Lung microvascular endothelial cell (primary cell): ENCODE data around the gene PVALEF. TPM values are rescaled to one million over a fixed set of nuclear protein-coding genes. Genes with fewer than 3 reads are reported as not detected.

ENCODE experiments used
- DNase-seq, 2 donors: peaks; one replicate each; pipeline versions ENCODE4 v3.0.0 to v3.0.0-alpha.2; 2010; ENCODE audit warnings: low read depth in 2 of 2
- total RNA-seq: library from RNA; depleted of rRNA; stranded (reverse); fragments of >200 nt; gene quantifications from 2 replicates; pipeline ENCODE4 v1.2.1, GENCODE V29; 2014

The PVALEF gene
- total RNA-seq, 1 donor from 2014 or later = not detected

DNA sequence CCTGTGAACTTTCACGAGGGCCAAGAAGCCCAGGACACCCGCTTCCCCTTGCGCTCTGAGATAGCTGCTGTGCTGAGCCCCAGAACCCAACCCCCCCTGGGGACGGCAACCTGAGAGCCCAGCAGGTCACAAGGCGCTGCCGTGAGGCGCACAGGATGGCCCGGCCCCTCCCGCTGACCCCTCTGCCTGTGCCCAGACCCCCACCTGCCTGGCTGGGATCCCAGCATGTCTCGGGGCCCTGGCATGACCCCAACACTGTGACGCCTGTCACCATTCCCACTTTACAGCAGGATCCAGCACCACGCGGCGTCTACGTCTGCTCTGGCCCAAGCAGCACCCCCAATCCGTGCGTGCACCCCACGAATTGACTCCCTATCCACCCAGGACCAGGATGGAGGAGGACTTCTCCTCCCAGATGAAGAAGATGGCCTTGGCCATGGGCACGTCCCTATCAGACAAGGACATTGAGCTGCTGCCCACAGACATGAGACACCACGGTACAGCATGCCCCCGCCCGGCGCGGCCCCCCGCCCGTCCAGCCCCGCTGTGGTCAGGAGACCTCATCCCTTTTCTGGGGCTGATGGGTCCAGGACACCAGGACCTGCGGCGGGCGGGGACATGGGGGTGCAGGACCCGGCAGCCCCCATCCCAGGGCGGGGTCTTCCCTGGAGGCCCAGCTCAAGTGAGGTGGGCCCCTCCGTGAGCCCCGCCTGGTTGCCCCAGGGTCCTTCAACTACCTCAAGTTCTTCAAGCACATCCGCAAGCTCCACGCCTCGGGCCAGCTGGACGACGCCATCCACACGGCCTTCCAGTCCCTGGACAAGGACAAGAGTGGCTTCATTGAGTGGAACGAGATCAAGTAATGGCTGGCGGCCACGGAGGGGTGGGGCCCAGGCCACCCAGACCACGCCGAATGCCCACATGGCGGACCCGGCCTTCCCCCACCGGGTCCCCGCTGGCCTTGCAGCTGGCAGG, 15.8 kb downstream of the PVALEF start:
- DNase-seq = no peak

DNA sequence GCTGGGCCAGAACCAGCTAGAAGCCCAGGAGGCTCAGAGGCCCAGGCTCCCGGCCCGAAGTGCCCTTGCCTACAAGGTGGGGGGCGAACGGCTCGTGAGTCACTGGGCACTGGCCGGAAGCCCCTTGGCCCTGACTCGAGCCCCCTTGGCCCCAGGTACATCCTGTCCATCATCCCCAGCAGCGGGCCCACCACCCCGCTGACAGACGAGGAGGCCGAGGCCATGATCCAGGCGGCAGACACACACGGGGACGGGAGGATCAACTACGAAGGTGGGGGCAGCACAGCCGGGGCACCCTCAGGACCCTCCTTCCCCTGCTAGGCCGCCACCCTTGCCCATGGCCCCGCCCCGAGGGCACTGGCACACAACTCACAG, 16.5 kb downstream of the PVALEF start:
- DNase-seq = no peak

GRCh38 chr17:81182596-81182995, 17.3 kb downstream of the PVALEF start:
- DNase-seq = no peak

DNA sequence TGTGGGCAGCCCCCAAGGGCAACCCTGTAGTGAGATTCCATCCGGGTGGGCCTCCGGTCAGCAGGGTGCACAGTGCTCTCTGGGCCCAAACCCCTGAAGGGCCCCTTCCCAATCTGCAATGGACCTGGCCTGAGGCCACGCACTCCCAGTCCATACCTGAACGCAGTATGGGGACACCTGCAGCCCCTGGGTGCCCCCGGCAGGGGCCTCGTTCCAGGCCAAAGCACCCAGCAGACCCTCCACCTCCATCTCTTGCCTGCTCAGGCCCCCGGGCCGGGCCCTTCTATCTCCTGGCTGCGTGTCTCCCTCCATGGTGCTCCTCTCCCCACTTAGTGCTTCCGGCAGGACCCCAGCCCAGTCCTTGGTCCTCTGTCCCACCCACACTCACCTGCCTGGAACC, 18.0 kb downstream of the PVALEF start:
- no peak for DNase-seq

DNA sequence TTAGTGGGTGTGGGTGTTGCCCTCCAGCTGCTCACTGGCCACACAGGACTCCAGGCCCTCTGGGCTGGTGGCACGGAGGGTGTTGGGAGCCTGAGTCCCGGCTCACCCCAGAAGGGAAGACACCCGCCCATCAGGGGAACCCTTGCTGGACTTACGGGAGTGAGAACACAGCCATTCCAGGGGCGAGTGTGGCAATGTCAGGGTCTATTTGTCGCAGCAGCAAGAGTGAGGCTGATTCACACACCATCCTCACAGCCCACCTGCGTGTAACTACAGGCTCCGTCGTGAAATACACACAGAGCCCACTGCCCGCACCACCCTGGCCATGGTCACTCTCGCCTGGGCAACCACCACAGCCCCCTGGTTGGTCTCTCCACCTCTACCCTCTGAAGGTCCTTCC, 18.5 kb downstream of the PVALEF start:
- DNase-seq = no peak

- no peak for DNase-seq
Observed at GRCh38 chr17:81184555-81184954, 19.2 kb downstream of the PVALEF start.

DNA sequence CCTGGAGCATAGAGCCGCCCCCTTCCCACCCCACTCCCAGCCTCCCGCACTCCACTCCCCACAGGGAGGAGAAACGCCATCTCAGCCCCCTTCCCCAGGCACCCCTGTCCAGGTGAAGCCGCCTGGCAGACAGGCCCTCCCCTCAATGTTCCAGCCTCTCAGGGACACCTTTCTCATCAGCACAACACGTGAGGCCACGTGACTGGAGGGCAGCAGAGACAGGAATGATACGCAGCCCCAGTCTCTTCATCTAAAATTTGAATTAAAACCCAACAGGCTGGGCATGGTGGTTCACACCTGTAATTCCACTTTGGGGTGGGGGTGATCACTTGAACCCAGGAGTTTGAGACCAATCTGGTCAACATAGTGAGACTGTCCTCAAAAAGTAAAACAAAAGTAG, 20.9 kb downstream of the PVALEF start:
- no peak for DNase-seq

DNA sequence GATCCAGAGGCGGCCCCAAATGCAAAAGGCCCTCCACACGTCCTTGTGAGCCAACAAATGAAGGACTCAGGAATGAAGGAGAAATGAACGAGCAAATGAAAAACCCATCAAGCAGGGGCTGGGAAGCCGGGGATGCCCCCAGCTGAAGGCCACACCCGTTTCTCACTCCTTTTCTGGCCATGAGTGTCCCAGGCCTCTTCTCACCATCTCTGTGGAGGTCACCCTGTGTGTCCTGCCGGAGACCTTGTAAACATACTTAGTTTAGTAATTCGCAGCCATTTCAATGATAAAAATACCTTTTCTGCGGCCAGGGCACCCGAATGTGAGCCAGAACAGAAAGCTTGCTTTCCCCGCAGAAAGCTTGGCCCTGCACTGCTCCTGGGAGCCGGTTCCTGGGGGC, 21.8 kb downstream of the PVALEF start:
- no peak for DNase-seq

DNA sequence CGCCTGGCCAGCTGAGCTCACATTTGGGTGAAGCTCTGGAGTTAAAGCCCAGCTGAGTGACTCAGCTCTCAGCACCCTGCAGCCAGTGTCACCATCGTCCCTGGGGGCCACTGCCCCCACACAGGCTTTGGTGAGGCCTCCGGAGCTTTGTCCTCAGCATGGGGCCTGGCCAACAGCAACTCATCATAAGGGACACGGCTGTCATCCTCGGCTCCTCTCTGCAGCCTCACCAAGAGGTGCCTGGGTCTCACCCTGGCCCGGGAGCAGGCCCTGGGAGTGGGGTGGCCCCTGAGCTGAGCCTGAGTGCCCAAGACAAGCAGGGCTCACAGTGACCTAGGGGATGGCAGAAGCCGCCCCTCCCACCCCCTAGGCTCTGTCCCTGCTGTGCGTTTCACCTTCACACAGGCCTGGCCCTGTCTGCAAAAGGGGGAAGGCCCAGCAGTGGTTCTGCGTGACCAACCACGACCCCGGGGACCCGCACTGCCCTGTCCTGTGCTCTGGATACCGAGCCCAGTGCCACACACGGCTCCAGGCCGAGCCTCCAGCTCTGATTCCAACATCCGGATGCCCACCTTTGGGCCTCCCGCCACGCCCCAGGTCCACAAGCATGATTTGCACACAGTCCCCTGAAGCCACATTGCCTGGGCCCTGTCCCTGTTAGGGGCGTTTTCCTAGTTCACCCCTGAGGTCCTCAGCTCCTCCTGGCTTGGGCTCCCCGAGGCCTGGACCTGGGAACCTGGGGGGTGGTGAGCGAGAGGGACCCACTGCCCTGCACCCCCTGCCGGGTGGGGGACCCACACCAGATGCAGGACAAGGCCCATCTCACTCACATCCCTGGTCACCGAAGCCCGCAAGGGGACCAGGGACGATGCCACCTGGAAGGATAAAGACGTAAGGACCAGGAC, 22.5 kb downstream of the PVALEF start:
- no peak for DNase-seq

DNA sequence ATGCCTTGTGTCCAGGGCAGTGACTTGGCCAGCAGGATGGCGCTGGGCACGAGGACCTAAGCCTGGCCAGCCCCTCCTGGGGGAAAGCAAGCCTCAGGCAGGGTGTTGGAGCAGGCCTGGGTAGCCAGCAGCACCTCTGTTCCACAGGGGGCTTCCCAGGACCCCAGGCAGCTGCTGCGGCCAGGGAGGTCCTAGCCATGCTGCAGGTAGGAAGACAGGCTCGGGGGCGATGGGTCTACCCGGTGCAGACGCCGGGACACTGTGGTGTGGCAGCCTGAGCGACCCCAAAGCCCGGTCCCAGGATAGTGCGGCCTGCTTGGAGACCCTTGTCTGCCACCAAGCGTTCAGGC, 23.2 kb downstream of the PVALEF start:
- no peak for DNase-seq

DNA sequence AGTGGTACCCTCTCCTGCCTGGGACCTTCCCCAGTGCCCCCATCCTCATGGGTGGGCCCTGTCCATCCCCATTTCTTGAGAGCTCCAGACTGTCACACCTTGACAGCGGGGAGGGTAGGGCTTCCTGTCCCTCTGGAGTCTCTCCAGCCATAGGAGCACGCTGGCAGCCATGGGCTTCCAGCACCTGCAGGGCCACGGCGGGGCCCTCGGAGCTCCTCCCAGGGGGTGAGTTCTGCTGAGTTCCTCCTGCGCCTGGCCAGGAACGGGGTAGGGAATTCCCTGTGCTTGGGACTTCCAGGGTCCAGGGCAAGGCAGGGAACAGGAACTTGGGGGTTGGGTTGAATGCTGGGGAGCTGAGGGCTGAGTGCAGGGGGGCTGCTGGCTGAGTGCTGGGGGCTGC, 23.7 kb downstream of the PVALEF start:
- no peak for DNase-seq

- peak; percentile 39 to 60 for DNase-seq
Observed at GRCh38 chr17:81189670-81190530, 24.6 kb downstream of the PVALEF start.

GRCh38 chr17:81190591-81190990, 25.3 kb downstream of the PVALEF start:
- no peak for DNase-seq

DNA sequence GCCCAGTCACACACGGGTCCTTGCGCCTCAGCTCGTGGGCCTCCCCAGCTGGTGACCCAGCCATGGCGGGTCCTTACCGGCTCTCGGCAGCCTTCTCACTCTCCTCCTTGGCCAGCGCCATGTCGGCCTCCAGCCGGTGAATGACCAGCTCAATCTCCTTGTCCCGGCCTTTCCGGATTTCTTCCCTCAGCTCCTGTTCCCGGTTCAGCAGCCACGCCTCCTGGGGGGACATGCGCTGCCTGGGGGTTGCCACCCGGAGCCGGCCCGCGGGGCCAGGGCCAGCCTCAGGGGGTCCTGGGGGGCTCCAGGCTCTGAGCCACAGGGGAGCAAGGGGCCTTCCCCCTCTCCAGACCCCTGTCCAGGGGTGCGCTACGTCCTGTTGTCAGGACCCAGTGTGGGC, 25.8 kb downstream of the PVALEF start:
- no peak for DNase-seq

GRCh38 chr17:81191646-81192045, 26.3 kb downstream of the PVALEF start:
- DNase-seq = no peak

DNA sequence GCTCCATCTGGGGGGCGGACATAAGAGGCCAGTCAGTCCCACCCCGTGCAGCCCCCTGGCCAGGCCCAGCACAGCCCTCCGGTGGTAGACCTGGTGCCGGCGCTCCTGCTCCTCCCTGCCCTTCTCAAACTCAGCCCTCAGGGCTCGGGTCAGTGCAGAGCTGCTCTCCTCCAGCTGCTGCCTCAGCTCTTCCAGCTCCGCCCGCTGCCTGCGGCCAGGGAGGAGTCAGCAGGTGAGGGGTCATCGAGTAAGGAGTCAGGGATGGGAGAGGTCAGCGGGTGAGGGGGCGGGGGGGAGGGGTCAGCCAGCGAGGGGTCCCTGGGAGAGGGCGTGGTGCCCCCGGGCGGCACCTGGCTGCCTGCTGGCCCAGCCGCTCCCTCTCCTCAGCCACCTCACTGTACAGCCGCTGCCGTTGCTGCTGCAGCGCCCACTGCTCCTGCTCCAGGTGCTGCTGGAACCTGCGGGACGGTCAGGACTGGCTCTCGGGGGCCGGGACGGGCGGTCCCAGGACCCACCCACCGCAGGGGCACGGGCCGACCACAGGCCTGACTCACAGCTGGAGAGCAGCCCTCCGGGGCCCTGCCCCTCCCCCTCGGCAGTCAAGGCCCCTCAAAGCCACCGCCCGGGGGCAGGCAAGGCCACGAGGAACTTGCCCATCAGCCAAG, 27.2 kb downstream of the PVALEF start:
- DNase-seq = no peak

GRCh38 chr17:81193051-81193410, 27.7 kb downstream of the PVALEF start:
- DNase-seq = no peak

DNA sequence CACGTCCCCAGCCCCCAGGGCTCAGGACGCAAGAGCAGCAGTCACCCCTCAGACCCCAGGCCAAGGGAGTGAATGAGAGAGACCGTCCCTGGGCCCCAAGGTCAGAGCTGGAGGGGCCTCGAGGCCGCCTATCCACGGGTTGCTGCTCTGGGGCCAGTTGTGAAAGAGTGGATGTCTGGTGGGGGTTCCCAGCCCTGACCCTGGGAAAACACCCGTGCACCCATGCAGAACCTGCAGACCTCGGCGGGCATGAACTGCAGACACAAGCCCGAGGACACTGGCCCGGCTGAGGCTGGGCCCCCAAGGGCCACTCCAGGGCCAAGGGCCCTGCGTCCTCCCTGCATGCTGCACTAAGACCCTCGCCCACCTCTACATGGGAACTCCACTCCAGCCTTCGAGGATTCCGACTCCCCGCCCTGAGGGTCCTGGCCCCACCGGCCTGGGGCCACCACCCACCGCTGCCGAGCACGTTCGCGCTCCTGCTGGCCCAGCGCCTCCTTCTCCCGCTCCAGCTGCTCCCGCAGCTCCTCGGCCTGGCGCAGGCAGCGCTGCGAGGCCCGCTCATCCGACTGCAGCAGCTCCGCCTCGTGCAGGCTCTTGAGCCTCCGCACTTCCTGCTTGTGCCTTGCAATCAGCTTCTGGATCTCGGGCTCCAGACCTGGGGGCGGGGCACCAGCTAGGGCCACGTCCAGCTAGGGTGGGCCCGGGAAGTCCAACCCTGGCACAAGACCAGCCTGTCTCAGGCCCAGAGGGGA, 28.3 kb downstream of the PVALEF start:
- no peak for DNase-seq

DNA sequence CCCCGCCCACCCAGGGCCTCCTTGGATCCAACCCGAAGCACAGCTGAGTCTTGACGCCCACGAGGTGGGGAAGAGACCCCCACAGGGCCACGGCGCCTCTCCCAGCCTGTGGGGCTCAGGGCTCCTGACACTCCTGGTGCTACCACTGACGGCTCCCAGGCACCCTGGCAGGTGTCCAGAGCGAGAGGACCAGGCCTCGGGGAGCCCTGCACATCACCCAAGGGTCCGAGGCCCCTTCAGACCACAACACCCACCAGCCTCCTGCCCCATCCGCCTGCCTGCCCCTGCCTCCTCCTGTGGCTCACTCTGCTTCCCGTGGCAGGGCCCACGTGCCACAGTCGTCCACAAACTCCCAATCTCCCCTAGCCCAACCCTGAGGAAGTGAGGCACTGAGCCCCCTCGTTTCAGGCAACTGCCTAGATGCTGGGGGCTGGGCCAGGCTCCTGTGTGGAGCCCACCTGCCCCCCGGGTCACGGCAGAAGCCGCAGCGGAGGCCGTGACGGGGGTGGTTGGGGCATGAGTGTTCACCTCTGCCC, 29.0 kb downstream of the PVALEF start:
- DNase-seq = no peak
